HK-2 (cell line): Measurements from ENCODE around the gene SNX6.
"Not testable (repeated sequence)": the region's sequence is repeated elsewhere in the genome, so short reads cannot be mapped to it uniquely, and the experiment has no call there.

Experiments used
- DNase-seq: peaks from one replicate; pipeline ENCODE4 v3.0.0-alpha.2; 2018; ENCODE audit not compliant: unreplicated experiment

Gene SNX6

GRCh38 chr14:34634360-34634771, 4.4 kb upstream of the SNX6 start:
- not testable (repeated sequence) for DNase-seq

DNA sequence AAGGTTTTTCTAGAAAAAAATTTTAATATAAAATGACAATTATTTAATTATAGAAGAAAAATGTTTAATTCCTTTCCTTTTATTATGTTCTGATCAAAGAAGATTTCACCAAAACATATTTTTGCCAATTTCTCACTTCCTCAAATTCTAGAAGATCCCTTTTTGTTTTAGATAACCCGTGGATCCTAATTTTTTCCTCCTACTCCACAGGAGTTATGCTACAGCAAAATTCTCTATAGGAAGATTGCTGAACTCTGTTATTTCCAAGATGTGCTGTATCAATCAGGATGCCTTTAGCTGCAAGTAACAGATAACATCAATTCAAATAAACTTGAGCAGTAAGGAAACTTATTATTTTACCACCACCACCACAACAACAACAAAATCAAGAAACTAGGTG, 3.8 kb upstream of the SNX6 start:
- no peak for DNase-seq

DNA sequence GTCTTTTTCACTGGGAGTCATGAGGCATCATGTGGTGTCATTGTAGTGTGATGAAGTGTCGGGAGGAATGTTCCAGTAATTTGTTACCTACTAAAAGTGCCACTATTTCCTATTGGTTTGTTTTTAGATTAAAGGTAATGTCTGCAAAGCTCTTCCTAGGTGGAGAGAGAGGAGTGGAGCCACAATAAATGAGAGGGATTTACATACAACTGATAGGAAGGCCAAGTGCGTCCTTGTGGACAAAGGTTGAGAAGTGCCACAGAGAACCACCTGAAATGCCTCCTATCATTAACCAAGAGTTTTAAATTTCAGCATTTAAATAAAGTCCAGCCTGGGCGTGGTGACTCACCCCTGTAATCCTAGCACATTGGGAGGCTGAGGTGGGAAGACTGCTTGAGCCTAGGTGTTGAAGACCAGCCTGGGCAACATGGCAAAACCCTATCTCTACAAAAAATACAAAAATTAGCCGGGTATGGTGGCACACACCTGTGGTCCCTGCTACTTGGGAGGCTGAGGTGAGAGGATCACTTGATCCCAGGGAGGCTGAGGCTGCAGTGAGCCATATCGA, 2.5 kb upstream of the SNX6 start:
- DNase-seq = no peak

- no peak for DNase-seq
Measured at GRCh38 chr14:34629344-34629656, 648 bp downstream of the SNX6 start.

DNA sequence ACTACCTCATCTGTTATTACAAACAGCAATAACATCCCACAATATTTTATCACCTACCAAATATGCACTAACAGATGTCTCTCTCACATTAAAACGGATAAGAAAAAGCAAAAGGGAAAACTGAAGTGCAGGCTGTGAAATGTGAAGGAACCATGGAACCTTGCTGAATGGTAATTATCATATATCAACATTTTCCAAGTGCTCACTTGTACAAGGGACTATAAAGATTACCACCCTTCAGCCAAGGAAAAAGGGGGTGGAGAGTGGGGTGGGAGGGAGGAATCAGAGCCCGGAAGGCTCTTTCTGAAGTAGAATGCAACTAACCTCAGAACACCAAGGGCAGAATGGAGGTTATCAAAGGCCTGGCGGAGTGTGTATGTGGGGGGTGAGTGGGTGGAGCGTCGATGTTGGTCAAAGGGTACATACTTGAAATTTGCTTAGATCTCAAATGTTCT, 1.2 kb downstream of the SNX6 start:
- no peak for DNase-seq

DNA sequence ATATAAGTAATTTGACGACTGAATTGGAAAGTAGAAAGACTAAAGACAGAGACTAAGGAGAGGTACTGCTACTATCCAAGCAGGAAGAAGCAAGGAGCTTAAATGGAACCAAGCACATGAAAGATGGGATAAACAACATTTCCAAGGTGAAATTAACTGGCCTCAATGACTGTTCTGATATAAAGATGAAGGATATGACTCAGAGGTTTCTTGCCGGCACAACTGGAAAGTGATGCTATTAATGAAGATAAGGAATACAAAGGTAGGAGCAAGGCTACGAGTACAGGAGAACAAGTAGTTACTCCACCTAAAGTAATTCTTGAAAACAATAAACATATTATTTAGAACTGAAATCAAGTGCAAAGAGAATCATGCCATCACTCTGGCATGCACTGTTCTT, 6.4 kb downstream of the SNX6 start:
- DNase-seq = no peak

DNA sequence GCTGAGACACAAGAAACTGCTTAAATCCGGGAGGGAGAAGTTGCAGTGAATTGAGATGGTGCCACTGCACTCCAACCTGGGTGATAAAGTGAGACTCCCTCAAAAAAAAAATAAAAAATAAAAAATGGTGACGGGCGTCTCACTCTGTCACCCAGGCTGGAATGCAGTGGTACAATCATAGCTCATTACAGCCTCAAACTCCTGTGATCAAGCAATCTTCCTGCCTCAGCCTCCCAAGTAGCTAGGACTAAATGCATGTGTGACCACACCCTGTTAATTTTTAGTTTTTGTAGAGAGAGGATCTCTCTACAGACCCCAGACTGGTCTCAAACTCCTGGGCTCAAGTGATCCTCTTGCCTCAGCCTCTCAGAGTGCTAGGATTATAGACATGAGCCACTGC, 9.1 kb downstream of the SNX6 start:
- no peak for DNase-seq

- no peak for DNase-seq
Measured at GRCh38 chr14:34620115-34620514, 9.8 kb downstream of the SNX6 start.

DNA sequence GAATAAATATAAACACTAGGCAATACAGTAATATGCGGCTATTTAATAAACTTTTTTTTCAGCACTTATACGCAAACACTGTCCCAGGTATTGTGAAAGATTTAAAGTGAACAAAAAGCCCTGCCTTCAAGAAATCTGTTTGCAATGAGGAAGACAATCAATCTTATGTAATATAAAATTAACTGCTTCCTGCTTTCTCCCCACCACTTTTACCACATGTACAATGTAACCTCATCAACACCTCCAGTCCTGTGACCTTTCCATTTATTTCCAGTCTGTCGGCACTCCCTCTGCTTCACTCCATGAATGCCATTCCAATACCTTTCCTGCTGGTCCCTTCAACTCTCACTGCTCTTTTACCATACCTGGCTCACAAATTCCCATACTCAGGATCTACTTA, 10.5 kb downstream of the SNX6 start:
- DNase-seq = no peak

- no peak for DNase-seq
Measured at GRCh38 chr14:34616360-34616759, 13.6 kb downstream of the SNX6 start.

- DNase-seq = no peak
Measured at GRCh38 chr14:34615507-34615906, 14.4 kb downstream of the SNX6 start.

DNA sequence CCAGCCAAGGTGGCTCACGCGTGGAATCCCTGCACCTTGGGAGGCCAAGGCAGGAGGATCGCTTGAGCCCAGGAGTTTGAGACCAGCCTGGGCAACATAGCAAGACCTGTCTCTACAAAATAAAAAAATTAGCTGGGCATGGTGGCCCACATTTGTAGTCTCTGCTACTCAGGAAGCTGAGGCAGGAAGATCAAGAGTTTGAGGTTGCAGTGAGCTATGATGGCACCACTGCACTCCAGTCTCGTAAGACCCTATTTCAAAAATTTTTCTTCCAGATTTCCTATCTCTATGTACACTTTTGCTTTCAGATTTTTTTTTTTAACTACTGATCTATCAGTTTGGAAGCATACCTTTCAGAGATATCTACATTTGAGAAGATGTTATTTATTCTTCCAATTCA, 15.3 kb downstream of the SNX6 start:
- no peak for DNase-seq

GRCh38 chr14:34610101-34610500, 19.8 kb downstream of the SNX6 start:
- no peak for DNase-seq

- DNase-seq = no peak
Measured at GRCh38 chr14:34605461-34605860, 24.5 kb downstream of the SNX6 start.

DNA sequence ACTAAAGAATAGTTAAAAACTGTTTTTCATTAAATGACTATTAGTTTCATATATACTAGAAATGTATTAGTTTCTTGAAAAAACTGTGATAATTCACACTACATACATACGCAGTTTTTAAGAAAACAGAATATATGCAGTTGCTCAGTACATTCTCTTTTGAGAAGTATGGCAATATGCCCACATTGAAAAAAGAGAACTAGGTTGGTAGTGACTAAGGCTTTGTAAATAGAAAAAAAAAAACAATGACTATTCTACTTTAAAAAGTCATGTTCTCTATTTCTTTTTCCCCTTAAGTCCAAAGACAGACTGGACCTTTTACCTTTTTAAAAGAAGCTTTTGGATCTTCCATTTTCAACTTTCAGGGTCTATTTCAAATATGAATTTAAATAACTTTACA, 25.0 kb downstream of the SNX6 start:
- no peak for DNase-seq

DNA sequence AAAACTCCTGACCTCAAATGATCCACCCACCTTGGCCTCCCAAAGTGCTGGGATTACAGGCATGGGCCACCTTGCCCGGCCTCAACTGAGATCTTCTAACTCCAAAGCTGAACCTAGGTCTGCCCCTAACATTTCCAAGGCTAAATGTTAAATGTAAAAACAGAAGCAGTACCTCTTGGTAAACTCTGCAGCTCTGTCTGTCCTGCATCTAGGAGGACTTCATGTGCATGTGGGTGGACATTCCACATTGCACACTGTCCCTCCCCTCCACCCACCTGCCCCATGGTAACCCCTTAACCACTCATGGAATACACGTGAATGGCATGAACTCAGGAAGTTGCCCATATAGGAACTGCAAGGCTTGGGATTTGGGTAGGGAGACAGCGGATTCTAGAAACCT, 33.1 kb downstream of the SNX6 start:
- DNase-seq = no peak

- no peak for DNase-seq
Measured at GRCh38 chr14:34593740-34594375, 36.1 kb downstream of the SNX6 start.

GRCh38 chr14:34592623-34593022, 37.3 kb downstream of the SNX6 start:
- DNase-seq = no peak

GRCh38 chr14:34583525-34583924, 46.4 kb downstream of the SNX6 start:
- no peak for DNase-seq

DNA sequence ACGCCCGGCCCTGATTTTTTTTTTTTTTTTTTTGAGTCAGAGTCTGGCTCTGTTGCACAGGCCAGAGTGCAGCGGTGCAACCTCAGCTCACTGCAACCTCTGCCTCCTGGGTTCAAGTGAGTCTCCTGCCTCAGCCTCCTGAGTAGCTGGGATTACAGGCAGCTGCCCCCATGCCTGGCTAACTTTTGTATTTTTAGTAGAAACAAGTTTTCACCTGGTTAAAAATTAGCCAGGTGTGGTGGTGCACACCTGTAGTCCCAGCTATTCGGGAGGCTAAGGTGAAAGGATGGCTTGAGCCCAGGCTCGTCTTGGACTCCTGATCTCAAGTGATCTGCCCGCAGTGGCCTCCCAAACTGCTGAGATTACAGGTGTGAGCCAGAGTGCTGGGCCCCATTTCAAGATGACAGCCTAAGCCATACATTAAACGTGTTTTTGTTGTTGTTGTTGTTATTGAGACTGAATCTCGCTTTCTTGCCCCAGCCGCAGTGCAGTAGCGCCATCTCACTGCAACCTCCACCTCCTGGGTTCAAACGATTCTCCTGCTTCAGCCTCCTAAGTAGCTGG, 47.7 kb downstream of the SNX6 start:
- DNase-seq = no peak

DNA sequence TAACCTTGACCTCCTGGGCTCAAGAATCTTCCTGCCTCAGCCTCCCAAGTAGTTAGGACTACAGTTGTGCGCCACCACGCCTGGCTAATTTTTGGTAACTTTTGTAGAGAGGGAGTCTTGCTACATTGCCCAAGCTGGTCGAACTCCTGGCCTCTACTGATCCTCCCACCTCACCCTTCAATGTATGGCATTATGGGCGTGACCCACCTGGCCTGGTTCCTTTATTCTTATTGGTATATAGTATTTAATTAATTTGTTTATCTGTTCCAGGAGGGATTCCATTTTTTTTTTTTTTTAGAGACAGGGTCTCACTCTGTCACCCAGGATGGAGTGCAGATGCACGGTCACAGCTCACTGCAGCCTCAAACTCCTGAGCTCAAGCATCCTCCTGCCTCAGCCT, 49.6 kb downstream of the SNX6 start:
- no peak for DNase-seq

GRCh38 chr14:34571771-34572170, 58.2 kb downstream of the SNX6 start:
- no peak for DNase-seq

GRCh38 chr14:34569750-34570149, 60.2 kb downstream of the SNX6 start:
- DNase-seq = no peak

DNA sequence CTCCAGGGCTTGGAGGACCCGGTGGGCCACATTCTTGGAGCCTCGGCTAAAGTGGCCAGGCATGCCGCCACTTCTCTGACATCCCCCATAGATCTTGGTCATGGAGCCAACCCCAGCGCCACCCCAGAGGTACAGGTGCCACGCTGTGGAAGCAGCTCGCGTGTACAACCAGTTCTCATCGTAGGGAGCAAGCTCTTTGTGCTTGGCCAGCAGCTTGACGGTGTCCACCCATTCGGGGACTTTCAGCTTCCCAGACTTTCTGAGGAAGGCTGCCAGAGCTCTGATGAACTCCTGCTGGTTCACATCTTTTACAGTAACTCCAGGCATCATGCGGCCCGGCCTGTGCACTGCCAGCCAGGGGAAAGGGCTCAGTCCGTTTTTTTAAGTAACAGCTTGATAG, 61.1 kb downstream of the SNX6 start:
- DNase-seq = no peak
